H1 (cell line): ENCODE measurements around the gene CKS1B. TPM values are rescaled to one million over a fixed set of nuclear protein-coding genes. Genes with fewer than 3 reads are reported as not detected.
A peak's percentile ranks its signal among the peaks of the same experiment; 100 is the strongest.

Experiments used
- ASH2L ChIP-seq: fragments of 200-600, 300-600 bp; sonication (generic); IDR thresholded peaks from one replicate; pipeline ENCODE4 v1.7.1; 2017; ENCODE audit warnings: low read length
- CEBPB ChIP-seq: IDR thresholded peaks from 2 replicates; pipeline ENCODE4 v1.6.1; 2012; ENCODE audit warnings: low read depth, low read length
- CHD2 ChIP-seq: IDR thresholded peaks from 2 replicates; pipeline ENCODE4 v1.6.1; 2012; ENCODE audit warnings: low read length, improper control_type of control experiment
- EGR1 ChIP-seq: IDR thresholded peaks from 2 replicates; pipeline ENCODE4 v1.6.1; 2011; ENCODE audit warnings: low read depth, low read length, borderline replicate concordance
- HDAC2 ChIP-seq, 2 experiments: fragments of 300-600 bp in 1 of 2; sonication (generic) in 1 of 2; IDR thresholded peaks; 2 replicates each; pipeline ENCODE4 v1.6.1; 2011 to 2012; ENCODE audit warnings: low read depth in 2 of 2, low read length in 2 of 2, mild to moderate bottlenecking in 2 of 2, moderate library complexity in 2 of 2, borderline replicate concordance in 1 of 2, inconsistent platforms in 1 of 2
- HDAC6 ChIP-seq: IDR thresholded peaks from one replicate; pipeline ENCODE4 v1.7.1; 2012; ENCODE audit warnings: low read depth, mild to moderate bottlenecking, inconsistent platforms, low read length, moderate library complexity
- KDM4A ChIP-seq: IDR thresholded peaks from one replicate; pipeline ENCODE4 v1.7.1; 2012; ENCODE audit warnings: low read depth, mild to moderate bottlenecking, moderate library complexity, low read length, inconsistent platforms; ENCODE audit not compliant: severe bottlenecking
- MAFK ChIP-seq: IDR thresholded peaks from 2 replicates; pipeline ENCODE4 v1.6.1; 2012; ENCODE audit warnings: low read depth, mild to moderate bottlenecking, improper control_type of control experiment, low read length
- NANOG ChIP-seq: IDR thresholded peaks from 2 replicates; pipeline ENCODE4 v1.6.1; 2011; ENCODE audit warnings: low read length, low read depth, mild to moderate bottlenecking, inconsistent platforms; ENCODE audit not compliant: insufficient read depth, poor library complexity, severe bottlenecking
- POU5F1 ChIP-seq: IDR thresholded peaks from 2 replicates; pipeline ENCODE4 v1.6.1; 2011; ENCODE audit warnings: low read depth, mild to moderate bottlenecking, low read length, moderate library complexity
- RAD21 ChIP-seq, 2 experiments: IDR thresholded peaks in 1 of 2; conservative IDR thresholded peaks in 1 of 2; 2 replicates each; pipeline ENCODE4 v1.6.1; 2011; ENCODE audit warnings: low read depth in 2 of 2, low read length in 2 of 2, improper control_type of control experiment in 1 of 2, inconsistent platforms in 1 of 2, mild to moderate bottlenecking in 1 of 2, moderate library complexity in 1 of 2
- RBBP5 ChIP-seq: IDR thresholded peaks from 2 replicates; pipeline ENCODE4 v1.7.1; 2012; ENCODE audit warnings: low read depth, mild to moderate bottlenecking, inconsistent platforms, low read length, moderate library complexity, borderline replicate concordance
- RXRA ChIP-seq: IDR thresholded peaks from 2 replicates; pipeline ENCODE4 v1.6.1; 2011; ENCODE audit warnings: low read depth, mild to moderate bottlenecking, low read length, moderate library complexity; ENCODE audit not compliant: insufficient read depth
- SIRT6 ChIP-seq: IDR thresholded peaks from one replicate; pipeline ENCODE4 v1.7.1; 2012; ENCODE audit warnings: low read length, inconsistent platforms
- SP2 ChIP-seq: IDR thresholded peaks from 2 replicates; pipeline ENCODE4 v1.6.1; 2012; ENCODE audit warnings: mild to moderate bottlenecking, low read length, inconsistent platforms
- SP4 ChIP-seq: IDR thresholded peaks from 2 replicates; pipeline ENCODE4 v1.6.1; 2012; ENCODE audit warnings: low read length, inconsistent platforms
- SRF ChIP-seq: IDR thresholded peaks from 2 replicates; pipeline ENCODE4 v1.6.1; 2011; ENCODE audit warnings: mild to moderate bottlenecking, low read depth, low read length, moderate library complexity
- SUZ12 ChIP-seq: fragments of 200-600 bp; sonication (generic); IDR thresholded peaks from 2 replicates; pipeline ENCODE4 v1.6.1; 2012; ENCODE audit warnings: mild to moderate bottlenecking, inconsistent platforms, low read length, moderate library complexity, mixed read lengths
- TAF1 ChIP-seq: IDR thresholded peaks from 2 replicates; pipeline ENCODE4 v1.6.1; 2011; ENCODE audit warnings: mild to moderate bottlenecking, low read depth, low read length
- TCF12 ChIP-seq: IDR thresholded peaks from 2 replicates; pipeline ENCODE4 v1.6.1; 2011; ENCODE audit warnings: low read depth, mild to moderate bottlenecking, low read length
- ZNF274 ChIP-seq: IDR thresholded peaks from 2 replicates; pipeline ENCODE4 v1.7.0; 2012; ENCODE audit warnings: low read length, borderline replicate concordance; ENCODE audit errors: extremely low read depth
- polyA plus RNA-seq, 7 experiments: library from polyadenylated mRNA; depleted of rRNA in 3 of 7; stranded (reverse) in 5 of 7; unstranded in 2 of 7; fragments of >200 nt in 5 of 7; fragments of 200-250 nt in 2 of 7; gene quantifications; 1 replicate in 5 of 7; 2 replicates in 1 of 7; 4 replicates in 1 of 7; pipeline versions ENCODE4 v1.2.1 to v1.2.3, GENCODE V29; 2011 to 2013; ENCODE audit warnings: missing spikeins in 2 of 7, mixed read lengths in 2 of 7
- total RNA-seq: library from RNA; stranded (reverse); fragmentation: NEBNext Ultra II Directional; extraction: Animal tissue kit (Norgen Biotek cat#: 25700); gene quantifications from 2 replicates; pipeline ENCODE4 v1.2.1, GENCODE V29; 2021
- TF ChIP-seq, protein P1 (sequence below), 3 experiments: IDR thresholded peaks; 1 replicate in 2 of 3; 2 replicates in 1 of 3; pipeline versions ENCODE4 v1.5.1 to v1.6.1; 2011; ENCODE audit warnings: low read length in 3 of 3, mild to moderate bottlenecking in 3 of 3, inconsistent platforms in 2 of 3, low read depth in 1 of 3, moderate library complexity in 1 of 3; ENCODE audit not compliant: insufficient read depth in 1 of 3; ENCODE audit errors: control extremely low read depth in 1 of 3
- TF ChIP-seq, protein P2 (sequence below): IDR thresholded peaks from 2 replicates; pipeline ENCODE4 v1.6.1; 2012; ENCODE audit warnings: inconsistent platforms

Gene CKS1B
- total and polyA plus RNA-seq, 2 of the 8 experiments (the other 6 are each of a cell fraction or from before 2014, with no cell fraction given) = 294 to 1,025 TPM

DNA sequence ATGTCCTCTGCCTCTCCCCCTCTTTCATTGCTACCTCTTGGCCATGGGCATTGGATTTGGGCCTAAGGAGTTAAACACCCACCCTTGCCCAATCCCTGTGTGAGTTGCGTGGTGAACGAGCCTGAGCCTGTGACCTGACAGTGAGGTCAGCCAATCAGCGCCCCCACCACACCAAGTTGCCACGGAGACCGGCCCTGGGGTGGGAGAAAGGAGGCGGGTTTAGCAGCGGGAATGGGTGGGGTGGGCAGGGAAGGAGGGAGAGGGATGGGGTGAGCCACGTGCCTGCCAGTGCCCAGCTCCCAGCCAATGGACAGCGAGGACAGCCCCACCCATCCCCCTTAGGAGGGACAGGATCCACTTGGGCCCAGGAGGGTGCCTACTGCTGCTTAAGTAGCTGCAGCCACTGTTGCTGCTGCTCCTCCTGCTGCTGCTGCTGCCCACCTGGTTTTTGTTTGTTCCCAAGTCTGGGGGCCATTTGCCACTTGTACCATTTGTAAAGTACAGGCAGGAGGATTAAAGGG lies 37.6 kb downstream of the CKS1B start (continued):
- TF ChIP-seq, protein P1, sequence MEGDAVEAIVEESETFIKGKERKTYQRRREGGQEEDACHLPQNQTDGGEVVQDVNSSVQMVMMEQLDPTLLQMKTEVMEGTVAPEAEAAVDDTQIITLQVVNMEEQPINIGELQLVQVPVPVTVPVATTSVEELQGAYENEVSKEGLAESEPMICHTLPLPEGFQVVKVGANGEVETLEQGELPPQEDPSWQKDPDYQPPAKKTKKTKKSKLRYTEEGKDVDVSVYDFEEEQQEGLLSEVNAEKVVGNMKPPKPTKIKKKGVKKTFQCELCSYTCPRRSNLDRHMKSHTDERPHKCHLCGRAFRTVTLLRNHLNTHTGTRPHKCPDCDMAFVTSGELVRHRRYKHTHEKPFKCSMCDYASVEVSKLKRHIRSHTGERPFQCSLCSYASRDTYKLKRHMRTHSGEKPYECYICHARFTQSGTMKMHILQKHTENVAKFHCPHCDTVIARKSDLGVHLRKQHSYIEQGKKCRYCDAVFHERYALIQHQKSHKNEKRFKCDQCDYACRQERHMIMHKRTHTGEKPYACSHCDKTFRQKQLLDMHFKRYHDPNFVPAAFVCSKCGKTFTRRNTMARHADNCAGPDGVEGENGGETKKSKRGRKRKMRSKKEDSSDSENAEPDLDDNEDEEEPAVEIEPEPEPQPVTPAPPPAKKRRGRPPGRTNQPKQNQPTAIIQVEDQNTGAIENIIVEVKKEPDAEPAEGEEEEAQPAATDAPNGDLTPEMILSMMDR (IDR thresholded peaks at IDR 0.05; ENCODE audit: control extremely low read depth in 1 of 3, insufficient read depth in 1 of 3, low read depth in 1 of 3, low read length in 3 of 3) = no peak; a peak in 1 of 4 replicates
- TF ChIP-seq MAFK (no peak), HDAC2 (IDR thresholded peaks at IDR 0.05; ENCODE audit: borderline replicate concordance in 1 of 2, low read depth in 2 of 2, low read length in 2 of 2) (peak in 1 of 2 experiments; percentile 58; a peak in 1 of 4 replicates), SIRT6 (no peak), KDM4A (no peak), CHD2 (peak; percentile 73), CEBPB (no peak), TCF12 (0 out of 2 replicates have a peak, but pooled peaks have one; percentile 56), SUZ12 (no peak), POU5F1 (no peak), SRF (no peak), SP2 (peak; percentile 50), NANOG (no peak), RAD21 (IDR thresholded peaks at IDR 0.05 in 1 of 2, conservative IDR thresholded peaks at IDR 0.05 in 1 of 2; ENCODE audit: low read depth in 2 of 2, low read length in 2 of 2) (no peak), SP4 (no peak), RBBP5 (no peak), EGR1 (no peak), TAF1 (no peak), RXRA (no peak), ASH2L (no peak), HDAC6 (no peak), ZNF274 (no peak)
- TF ChIP-seq, protein P2, sequence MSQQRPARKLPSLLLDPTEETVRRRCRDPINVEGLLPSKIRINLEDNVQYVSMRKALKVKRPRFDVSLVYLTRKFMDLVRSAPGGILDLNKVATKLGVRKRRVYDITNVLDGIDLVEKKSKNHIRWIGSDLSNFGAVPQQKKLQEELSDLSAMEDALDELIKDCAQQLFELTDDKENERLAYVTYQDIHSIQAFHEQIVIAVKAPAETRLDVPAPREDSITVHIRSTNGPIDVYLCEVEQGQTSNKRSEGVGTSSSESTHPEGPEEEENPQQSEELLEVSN = peak; percentile 83
